HepG2 (cell line): ENCODE data around the gene SAMD4B. TPM values are rescaled to one million over a fixed set of nuclear protein-coding genes. Genes with fewer than 3 reads are reported as not detected.

Source experiments
- ATF7-NPFF ChIP-seq: sonication (generic); formaldehyde crosslinking; IDR thresholded peaks from 2 replicates; pipeline ENCODE4 v1.8.1; 2023; ENCODE audit warnings: mild to moderate bottlenecking, low read depth, missing genetic modification reagents, moderate library complexity
- CREB1 ChIP-seq, 2 experiments: fragments of 450-650 bp in 1 of 2; IDR thresholded peaks; 2 replicates each; pipeline ENCODE4 v1.6.1; 2016 to 2017; ENCODE audit warnings: control low read depth in 1 of 2, mild to moderate bottlenecking in 1 of 2, missing compliant biosample characterization in 1 of 2, missing genetic modification characterization in 1 of 2
- ELF1 ChIP-seq: sonication (generic); formaldehyde crosslinking; IDR thresholded peaks from 2 replicates; pipeline ENCODE4 v1.4.0; 2020; ENCODE audit warnings: missing genetic modification reagents
- FOSL2 ChIP-seq: sonication (generic); formaldehyde crosslinking; IDR thresholded peaks from 2 replicates; pipeline ENCODE4 v1.4.0; 2020; ENCODE audit warnings: missing genetic modification reagents
- KDM2A ChIP-seq: sonication (generic); formaldehyde crosslinking; IDR thresholded peaks from 2 replicates; pipeline ENCODE4 v1.4.0; 2020; ENCODE audit warnings: low read depth, missing genetic modification reagents, borderline replicate concordance
- KLF13 ChIP-seq: sonication (generic); formaldehyde crosslinking; IDR thresholded peaks from 2 replicates; pipeline ENCODE4 v1.4.0; 2020; ENCODE audit warnings: mild to moderate bottlenecking, missing genetic modification reagents
- MAFK ChIP-seq, 2 experiments: IDR thresholded peaks in 1 of 2; conservative IDR thresholded peaks in 1 of 2; 2 replicates each; pipeline ENCODE4 v1.6.1; 2011; ENCODE audit warnings: improper control_type of control experiment in 2 of 2, low read length in 2 of 2
- MAX ChIP-seq: IDR thresholded peaks from 2 replicates; pipeline ENCODE4 v1.6.1; 2012; ENCODE audit warnings: inconsistent platforms
- MTF2 ChIP-seq: sonication (generic); formaldehyde crosslinking; IDR thresholded peaks from 2 replicates; pipeline ENCODE4 v1.5.0; 2020; ENCODE audit warnings: missing genetic modification reagents, borderline replicate concordance
- MXI1 ChIP-seq: IDR thresholded peaks from 3 replicates; pipeline ENCODE4 v1.6.1; 2012; ENCODE audit warnings: low read depth, low read length, inconsistent platforms, borderline replicate concordance
- RARA ChIP-seq: IDR thresholded peaks from 2 replicates; pipeline ENCODE4 v1.6.1; 2016; ENCODE audit warnings: missing genetic modification reagents, missing compliant biosample characterization
- SAP130 ChIP-seq: IDR thresholded peaks from 2 replicates; pipeline ENCODE4 v1.6.1; 2016; ENCODE audit warnings: low read depth
- SKIL ChIP-seq: sonication (generic); formaldehyde crosslinking; IDR thresholded peaks from 2 replicates; pipeline ENCODE4 v1.8.0; 2022; ENCODE audit warnings: missing genetic modification reagents, mild to moderate bottlenecking, moderate library complexity, borderline replicate concordance
- SSRP1 ChIP-seq: IDR thresholded peaks from 2 replicates; pipeline ENCODE4 v1.6.1; 2016; ENCODE audit warnings: control low read depth
- TARDBP ChIP-seq: sonication (generic); formaldehyde crosslinking; IDR thresholded peaks from 2 replicates; pipeline ENCODE4 v1.8.0; 2022; ENCODE audit warnings: mild to moderate bottlenecking, missing genetic modification reagents
- ZBTB33 ChIP-seq: sonication (generic); formaldehyde crosslinking; IDR thresholded peaks from 2 replicates; pipeline ENCODE4 v1.4.0; 2020; ENCODE audit warnings: missing genetic modification reagents
- ZFAT ChIP-seq: sonication (generic); formaldehyde crosslinking; conservative IDR thresholded peaks from 2 replicates; pipeline ENCODE4 v1.8.1; 2023; ENCODE audit warnings: missing genetic modification reagents, inconsistent platforms
- ZNF34 ChIP-seq: sonication (generic); formaldehyde crosslinking; IDR thresholded peaks from 2 replicates; pipeline ENCODE4 v1.4.0; 2020; ENCODE audit warnings: mild to moderate bottlenecking, missing genetic modification reagents, borderline replicate concordance
- ZNF672 ChIP-seq: sonication (generic); formaldehyde crosslinking; IDR thresholded peaks from 2 replicates; pipeline ENCODE4 v1.8.1; 2022; ENCODE audit warnings: missing genetic modification reagents
- ZNF687 ChIP-seq: sonication (generic); formaldehyde crosslinking; IDR thresholded peaks from 2 replicates; pipeline ENCODE4 v1.5.1; 2020; ENCODE audit warnings: mild to moderate bottlenecking, missing genetic modification reagents, moderate library complexity
- ZNF839 ChIP-seq: sonication (generic); formaldehyde crosslinking; IDR thresholded peaks from 2 replicates; pipeline ENCODE4 v1.4.0; 2020; ENCODE audit warnings: missing genetic modification reagents, mild to moderate bottlenecking, borderline replicate concordance
- polyA plus RNA-seq, 8 experiments: library from polyadenylated mRNA; depleted of rRNA in 3 of 8; stranded (reverse) in 7 of 8; unstranded in 1 of 8; fragments of >200 nt; fragmentation: Illumina TruSeq in 4 of 8; extraction: Trizol in 4 of 8; gene quantifications; 2 replicates each; pipeline versions ENCODE4 v1.2.1 to v1.2.3, GENCODE V29; 2011 to 2016; ENCODE audit warnings: low read depth in 4 of 8, missing spikeins in 1 of 8, mixed read lengths in 1 of 8; ENCODE audit not compliant: insufficient read depth in 1 of 8
- total RNA-seq, 5 experiments: library from RNA; depleted of rRNA; stranded (reverse); fragments of >200 nt; fragmentation: Illumina TruSeq; extraction: Trizol; gene quantifications; 2 replicates each; pipeline ENCODE4 v1.2.3, GENCODE V29; 2016; ENCODE audit warnings: low read depth in 1 of 5

SAMD4B gene
- total and polyA plus RNA-seq, 2 of the 13 experiments (the other 11 are each of a cell fraction or from before 2014, with no cell fraction given): 26.0 to 31.8 TPM

- no peak for TF ChIP-seq ZNF672 (CRISPR knock-in tag)
- no peak for TF ChIP-seq KLF13 (CRISPR knock-in tag)
- peak; percentile 58 for TF ChIP-seq ZBTB33 (CRISPR knock-in tag)
- TF ChIP-seq SAP130 (CRISPR knock-in tag): peak; percentile 35; the same call in 1 of the 2 replicates
- TF ChIP-seq TARDBP (CRISPR knock-in tag): no peak
- no peak for TF ChIP-seq SKIL (CRISPR knock-in tag)
- TF ChIP-seq MAFK (conservative IDR thresholded peaks at IDR 0.05 in 1 of 2, IDR thresholded peaks at IDR 0.05 in 1 of 2; ENCODE audit: low read length in 2 of 2): peak; percentile 7 to 47; a peak in 2 of 4 replicates
- no peak for TF ChIP-seq ZFAT (CRISPR knock-in tag)
- TF ChIP-seq ZNF839 (CRISPR knock-in tag): no peak
- peak; percentile 67 for TF ChIP-seq ELF1 (CRISPR knock-in tag)
- TF ChIP-seq SSRP1: peak; percentile 90
- peak; percentile 24; the same call in 1 of the 2 replicates for TF ChIP-seq ZNF687 (CRISPR knock-in tag)
- TF ChIP-seq ATF7-NPFF (CRISPR knock-in tag): 0 out of 2 replicates have a peak, but pooled peaks have one; percentile 34
- peak; percentile 80 for TF ChIP-seq CREB1 (IDR thresholded peaks at IDR 0.05)
- peak; percentile 59; the same call in 1 of the 2 replicates for TF ChIP-seq CREB1 (CRISPR knock-in tag; IDR thresholded peaks at IDR 0.05)
- no peak for TF ChIP-seq ZNF34 (CRISPR knock-in tag)
- TF ChIP-seq MXI1: peak; percentile 22; the same call in 1 of the 3 replicates
- 0 out of 2 replicates have a peak, but pooled peaks have one; percentile 5 for TF ChIP-seq RARA (CRISPR knock-in tag)
- peak; percentile 88 for TF ChIP-seq FOSL2 (CRISPR knock-in tag)
- no peak for TF ChIP-seq MTF2
- peak; percentile 47; the same call in 1 of the 2 replicates for TF ChIP-seq MAX
- peak; percentile 73; the same call in 1 of the 2 replicates for TF ChIP-seq KDM2A (CRISPR knock-in tag)
Observed at GRCh38 chr19:39430675-39431593, 88.7 kb downstream of the SAMD4B start (continued).
